Measurements from ENCODE around the gene SYNGAP1. TPM values are rescaled to one million over a fixed set of nuclear protein-coding genes. Genes with fewer than 3 reads are reported as not detected.

The SYNGAP1 gene
- total RNA-seq, 1 donor from 2014 or later, result 36.1 TPM

GRCh38 chr6:33452496-33452895, 32.6 kb downstream of the SYNGAP1 start:
- Histone ChIP-seq H3K9ac (ENCODE audit: low read length) (no peak overlapping the region), H2AFZ (ENCODE audit: low read depth, low read length) (no peak overlapping the region), H3K79me2 (ENCODE audit: insufficient read depth, low read length) (peaks cover 31% of the 10 kb centered on the region), H3K27ac (ENCODE audit: low read depth, low read length) (no peak overlapping the region), H3K4me3 (ENCODE audit: insufficient read depth, low read depth, low read length) (no peak overlapping the region), H3K36me3 (ENCODE audit: insufficient read depth, low read length) (peaks cover 11% of the 10 kb centered on the region), H3K4me2 (ENCODE audit: low read length) (no peak overlapping the region), H4K20me1 (ENCODE audit: insufficient read depth, low read length) (peaks cover 16% of the 10 kb centered on the region), H3K4me1 (ENCODE audit: insufficient read depth, low read length) (peaks cover 8% of the 10 kb centered on the region), H3K9me3 (ENCODE audit: insufficient read depth, low read depth, low read length) (no peaks in the 10 kb centered on the region), H3K27me3 (ENCODE audit: insufficient read depth, low read length) (no peaks in the 10 kb centered on the region)
- TF ChIP-seq CTCF (IDR thresholded peaks at IDR 0.05; ENCODE audit: insufficient read depth, low read depth, low read length), result no peak
- TF ChIP-seq EZH2 (IDR thresholded peaks at IDR 0.05; ENCODE audit: insufficient read depth, low read length), result no peak
- Mint-ChIP-seq H3K4me1 (ENCODE audit: low read depth, unreplicated experiment) (peaks cover 8% of the 10 kb centered on the region), H3K4me3 (ENCODE audit: unreplicated experiment) (no peak overlapping the region), H3K27me3 (ENCODE audit: low read depth, unreplicated experiment) (no peaks in the 10 kb centered on the region), H3K36me3 (ENCODE audit: low read depth, unreplicated experiment) (peaks cover 23% of the 10 kb centered on the region), H3K27ac (ENCODE audit: unreplicated experiment) (no peak overlapping the region), H3K9me3 (ENCODE audit: unreplicated experiment) (no peaks in the 10 kb centered on the region)
- FAIRE-seq, result no peak
- DNase-seq (ENCODE audit: low read depth), result no peak

- FAIRE-seq, result no peak
- H3K9me3 Mint-ChIP-seq (ENCODE audit: unreplicated experiment), result no peaks in the 10 kb centered on the region
- Histone ChIP-seq H3K27me3 (ENCODE audit: insufficient read depth, low read length) (no peaks in the 10 kb centered on the region), H3K79me2 (ENCODE audit: insufficient read depth, low read length) (peaks cover 31% of the 10 kb centered on the region), H3K36me3 (ENCODE audit: insufficient read depth, low read length) (peaks cover 11% of the 10 kb centered on the region), H3K9me3 (ENCODE audit: insufficient read depth, low read depth, low read length) (no peaks in the 10 kb centered on the region), H3K4me1 (ENCODE audit: insufficient read depth, low read length) (peaks cover 8% of the 10 kb centered on the region), H3K4me3 (ENCODE audit: insufficient read depth, low read depth, low read length) (peak overlapping the region; percentile 88), H3K27ac (ENCODE audit: low read depth, low read length) (peak overlapping the region; percentile 51), H3K9ac (ENCODE audit: low read length) (peak overlapping the region; percentile 92), H3K4me2 (ENCODE audit: low read length) (peak overlapping the region; percentile 93), H4K20me1 (ENCODE audit: insufficient read depth, low read length) (peaks cover 13% of the 10 kb centered on the region), H2AFZ (ENCODE audit: low read depth, low read length) (peak overlapping the region; percentile 77)
- TF ChIP-seq CTCF (IDR thresholded peaks at IDR 0.05; ENCODE audit: insufficient read depth, low read depth, low read length) (no peak), EZH2 (IDR thresholded peaks at IDR 0.05; ENCODE audit: insufficient read depth, low read length) (no peak)
- peaks cover 8% of the 10 kb centered on the region for H3K4me1 Mint-ChIP-seq (ENCODE audit: low read depth, unreplicated experiment)
- H3K4me3 Mint-ChIP-seq (ENCODE audit: unreplicated experiment), result peak overlapping the region; percentile 95
- peaks cover 18% of the 10 kb centered on the region for H3K36me3 Mint-ChIP-seq (ENCODE audit: low read depth, unreplicated experiment)
- DNase-seq (ENCODE audit: low read depth), result peak; percentile 8
- no peaks in the 10 kb centered on the region for H3K27me3 Mint-ChIP-seq (ENCODE audit: low read depth, unreplicated experiment)
- peak overlapping the region; percentile 56 for H3K27ac Mint-ChIP-seq (ENCODE audit: unreplicated experiment)
Observed at GRCh38 chr6:33453393-33454008, 33.6 kb downstream of the SYNGAP1 start.
